ENCODE results near the gene LIPC. TPM values are rescaled to one million over a fixed set of nuclear protein-coding genes. Genes with fewer than 3 reads are reported as not detected.
A peak's percentile ranks its signal among the peaks of the same experiment; 100 is the strongest.

LIPC gene
- total RNA-seq, 1 donor from 2014 or later, result 0.30 TPM

- no peak for DNase-seq
These were observed 64.2 kb downstream of the LIPC start for GRCh38 chr15:58495891-58496408.

GRCh38 chr15:58497046-58497785 is 65.4 kb downstream of the LIPC start:
- no peak for DNase-seq

- DNase-seq, result peak; percentile 47
These were observed 67.2 kb downstream of the LIPC start for GRCh38 chr15:58498821-58499580.

DNA sequence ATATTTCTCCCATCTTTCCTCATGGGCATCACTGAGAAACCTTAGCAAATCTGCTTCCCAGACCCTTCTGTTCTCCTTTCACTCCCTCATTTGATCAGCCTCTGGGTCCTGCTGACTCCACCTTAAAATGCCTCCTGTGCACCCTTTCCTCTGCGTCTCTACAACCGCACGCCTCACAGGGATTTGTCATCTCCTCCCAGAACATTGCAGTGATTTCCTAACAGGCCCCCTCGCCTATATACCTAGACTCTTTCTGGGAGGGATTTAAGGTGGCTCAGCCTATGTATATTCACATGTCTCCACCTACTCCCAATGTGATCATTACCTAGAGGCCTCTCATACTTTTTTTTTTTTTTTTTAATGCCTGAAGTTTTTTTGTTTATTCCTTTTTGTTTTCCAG is 69.2 kb downstream of the LIPC start:
- DNase-seq, result no peak

DNA sequence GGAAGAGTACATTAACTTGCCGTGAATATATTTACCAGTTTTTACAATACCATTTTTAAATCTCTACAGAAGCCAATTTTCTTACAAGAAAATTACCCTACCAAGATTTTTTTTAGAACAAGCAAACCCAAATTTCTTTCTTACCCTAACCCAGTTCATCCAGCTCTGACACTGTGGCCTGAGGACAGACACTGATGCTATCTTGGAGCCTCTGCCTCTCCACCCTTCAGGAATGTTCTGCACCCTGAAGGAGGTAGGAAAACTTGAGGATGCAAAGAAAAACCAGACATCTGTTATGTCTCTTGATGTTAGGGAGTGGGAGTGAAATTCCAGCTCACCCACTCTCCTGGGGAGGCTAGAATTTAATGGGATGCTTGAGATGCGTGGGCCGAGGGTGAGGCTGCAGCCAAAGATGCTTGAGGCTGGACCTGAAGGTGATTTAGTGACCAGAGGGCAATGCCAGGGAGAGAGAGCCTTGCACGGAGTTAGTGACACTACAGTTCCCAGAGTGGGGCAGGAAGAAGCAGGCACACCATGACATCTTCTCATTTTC is 69.9 kb downstream of the LIPC start:
- DNase-seq, result no peak

DNA sequence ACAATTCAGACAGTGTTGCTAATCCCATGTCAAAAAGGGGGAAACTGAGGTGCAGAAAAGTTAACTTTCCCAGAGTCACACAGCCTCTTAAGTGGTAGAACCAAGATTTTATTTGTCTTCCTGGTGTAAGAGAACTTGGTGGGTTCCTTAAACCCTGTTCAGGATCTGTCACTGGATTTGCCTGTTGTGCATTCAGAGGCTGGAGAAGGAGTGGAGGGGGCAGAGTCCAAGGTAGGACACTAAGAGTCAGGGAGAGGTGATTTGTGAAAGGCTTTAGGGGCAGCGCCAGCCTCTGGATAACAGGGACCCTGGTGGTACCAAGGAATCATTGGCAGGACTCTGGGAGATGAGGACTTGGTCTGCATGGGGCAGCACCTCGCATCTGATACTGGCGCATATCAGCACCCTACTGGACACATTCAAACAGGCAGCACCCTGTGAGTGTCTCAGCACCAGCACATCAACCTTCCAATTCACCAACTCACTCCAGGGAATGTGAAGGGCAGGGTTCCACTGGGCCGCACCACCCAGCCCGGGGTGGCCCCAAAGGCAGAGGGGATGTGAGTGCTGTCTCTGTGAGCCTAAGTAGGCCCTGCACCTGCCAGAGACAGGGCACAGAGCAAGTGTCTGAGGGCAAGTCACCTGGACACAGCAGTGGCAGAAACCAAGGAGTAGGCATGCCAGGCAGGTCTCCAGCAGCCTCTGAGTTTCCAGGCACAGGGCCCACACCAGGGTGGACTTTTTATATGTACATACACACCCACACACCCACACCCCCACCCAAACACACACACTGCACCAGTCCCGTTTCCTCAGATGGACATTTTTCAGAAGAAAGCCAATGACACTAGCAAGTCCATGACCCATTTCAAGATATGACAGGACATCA is 71.6 kb downstream of the LIPC start:
- DNase-seq, result no peak

DNA sequence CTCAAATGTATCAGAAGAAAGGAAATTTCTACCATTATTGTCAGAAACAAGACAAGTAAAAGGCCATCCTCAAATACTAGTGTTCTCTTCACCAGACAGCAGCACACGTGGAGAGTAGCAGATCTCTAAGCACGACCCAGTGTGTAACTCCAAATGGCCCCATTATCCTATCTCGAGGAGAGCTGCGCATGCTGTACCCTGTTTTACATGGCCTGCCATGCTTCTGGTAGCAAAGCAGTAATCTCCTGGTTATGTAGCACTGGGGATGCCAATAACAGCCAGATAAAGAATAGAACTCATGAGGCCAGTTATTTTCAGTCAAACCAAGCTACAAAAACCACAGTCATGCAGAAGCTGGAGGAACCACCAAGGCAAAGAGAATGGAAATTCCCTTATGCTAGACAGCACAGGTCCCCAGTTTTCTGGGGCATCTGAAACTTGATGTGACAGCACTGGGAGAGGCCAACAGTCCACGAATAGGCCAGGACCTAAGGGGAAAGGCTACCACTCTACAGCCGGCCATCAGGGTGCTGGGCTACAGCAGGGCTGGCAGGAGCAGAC is 73.0 kb downstream of the LIPC start:
- DNase-seq, result no peak

GRCh38 chr15:58505581-58505980 is 73.8 kb downstream of the LIPC start:
- DNase-seq, result no peak

DNA sequence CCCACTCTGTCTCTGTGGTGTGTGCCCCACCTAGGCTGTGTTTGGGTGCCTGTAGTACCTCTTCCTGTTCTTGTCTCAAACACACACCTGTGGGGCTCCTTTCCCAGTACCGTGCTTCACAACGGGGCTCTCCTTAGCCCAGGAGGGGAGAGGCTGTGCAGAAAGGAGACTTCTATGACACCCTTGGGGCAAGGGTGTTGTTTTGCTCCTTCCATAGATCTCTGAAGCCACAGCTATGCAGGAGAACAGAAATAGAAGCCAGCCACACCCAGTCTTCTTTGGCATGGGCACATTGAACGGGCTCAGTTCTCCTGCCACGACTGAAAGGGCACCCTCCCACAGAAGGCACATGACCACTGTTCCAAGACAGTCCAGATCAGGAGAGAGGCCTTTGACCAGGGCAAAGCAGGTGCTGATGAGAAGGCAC is 74.3 kb downstream of the LIPC start:
- no peak for DNase-seq

DNA sequence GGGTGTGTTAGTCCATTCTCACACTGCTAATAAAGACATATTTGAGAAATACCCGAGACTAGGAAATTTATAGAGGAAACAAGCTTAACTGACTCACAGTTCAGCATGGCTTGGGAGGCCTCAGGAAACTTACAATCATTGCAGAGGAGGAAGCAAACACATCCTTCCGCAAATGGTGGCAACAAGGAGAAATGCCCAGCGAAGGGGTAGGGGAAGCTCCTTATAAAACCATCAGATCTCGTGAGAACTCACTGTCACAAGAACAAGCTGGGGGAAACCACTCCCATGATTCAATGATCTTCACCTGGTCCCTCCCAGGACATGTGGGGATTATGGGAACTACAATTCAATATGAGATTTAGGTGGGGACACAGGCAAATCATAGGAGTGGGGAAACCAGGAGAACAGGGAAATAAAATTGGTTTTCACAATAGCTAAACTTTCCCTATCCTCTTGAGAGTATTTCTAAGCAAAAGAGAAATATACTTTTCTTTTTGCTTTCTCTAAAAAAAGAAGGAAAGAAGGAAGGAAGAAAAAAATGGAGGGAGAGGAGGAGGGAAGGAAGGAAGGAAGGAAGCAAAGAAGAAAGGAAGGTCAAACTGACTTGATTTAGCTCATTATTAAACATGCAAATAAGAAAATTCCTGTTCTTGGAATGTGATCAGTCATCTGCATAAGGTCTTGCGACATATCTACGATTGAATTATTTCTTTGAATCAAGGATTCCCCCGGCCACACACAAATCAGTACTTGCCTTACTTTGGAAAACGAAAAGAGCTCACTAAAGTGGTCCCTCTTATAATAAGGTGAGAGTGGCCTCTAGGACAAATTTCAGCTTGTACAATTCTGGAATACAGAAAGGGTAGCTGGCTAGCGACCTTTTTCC is 75.2 kb downstream of the LIPC start:
- DNase-seq, result no peak

GRCh38 chr15:58509556-58509955 is 77.8 kb downstream of the LIPC start:
- no peak for DNase-seq

- DNase-seq, result no peak
These were observed 79.2 kb downstream of the LIPC start for GRCh38 chr15:58510715-58511598.

GRCh38 chr15:58511599-58511987 is 79.8 kb downstream of the LIPC start:
- no peak for DNase-seq

DNA sequence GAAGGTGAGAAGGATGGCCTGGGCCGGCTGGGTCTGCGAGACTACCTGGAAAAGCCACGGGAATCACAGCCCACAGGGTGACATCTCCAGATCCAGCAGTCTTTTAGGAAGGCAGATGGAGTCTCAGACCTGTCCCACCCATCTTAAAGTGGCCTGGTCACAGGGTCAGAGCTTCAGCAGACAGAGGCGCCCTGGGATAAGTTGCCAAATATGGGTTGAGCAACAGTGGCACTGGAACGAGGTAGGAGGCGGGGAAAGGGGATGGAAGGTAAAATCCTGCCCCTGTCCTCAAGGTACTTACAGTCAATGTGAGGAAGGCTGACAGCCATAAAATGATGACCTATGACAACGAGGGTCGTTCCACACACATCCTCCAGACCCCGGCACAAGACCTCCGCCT is 80.7 kb downstream of the LIPC start:
- DNase-seq, result no peak

- no peak for DNase-seq
These were observed 81.2 kb downstream of the LIPC start for GRCh38 chr15:58513008-58513407.

GRCh38 chr15:58513726-58514336 is 82.0 kb downstream of the LIPC start:
- DNase-seq, result peak; percentile 27

DNA sequence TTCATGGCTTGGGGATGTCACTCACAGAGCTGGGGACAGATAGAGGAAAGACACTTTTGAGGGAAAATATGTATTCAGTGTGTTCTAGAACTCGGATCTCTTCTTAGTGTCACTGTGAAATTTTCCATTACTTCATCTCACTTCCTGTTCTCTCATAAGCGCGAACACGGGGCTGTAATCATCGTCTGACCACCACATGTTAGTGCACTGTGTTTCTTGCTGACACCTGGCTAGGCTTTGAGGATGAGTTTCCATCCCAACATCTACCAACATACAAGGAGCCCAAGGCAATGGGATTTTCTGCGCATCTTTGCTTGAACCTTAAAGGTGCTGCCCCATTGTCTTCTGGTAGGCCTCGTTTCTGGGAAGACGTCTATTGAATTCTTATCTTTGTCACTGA is 84.0 kb downstream of the LIPC start:
- no peak for DNase-seq

GRCh38 chr15:58517252-58517681 is 85.5 kb downstream of the LIPC start:
- no peak for DNase-seq
